Airway epithelial cell (primary cell): ENCODE measurements around the gene KRTAP10-3. TPM values are rescaled to one million over a fixed set of nuclear protein-coding genes. Genes with fewer than 3 reads are reported as not detected.

Source experiments
- total RNA-seq: library from RNA; depleted of rRNA; stranded (reverse); fragments of >200 nt; gene quantifications from 2 replicates; pipeline ENCODE4 v1.2.3, GENCODE V29; 2015

The KRTAP10-3 gene
- total RNA-seq: not detected in 2 replicates

GRCh38 chr21:44558695-44559094 is at the start of gene KRTAP10-3:
TSS of gene KRTAP10-3 (minus strand) at chr21:44558795. CDS start at chr21:44558715, 80 bp downstream.

GRCh38 chr21:44600118-44600978 is 41.8 kb upstream of the KRTAP10-3 start, which contains the start of gene KRTAP10-7:
TSS of gene KRTAP10-7 (plus strand) at chr21:44600597. CDS start at chr21:44600622, 25 bp downstream.

GRCh38 chr21:44592446-44593311 is 34.1 kb upstream of the KRTAP10-3 start, which contains the start of gene KRTAP10-6:
TSS of gene KRTAP10-6 (minus strand) at chr21:44592505. CDS start at chr21:44592484, 21 bp downstream.

GRCh38 chr21:44580231-44580821 is 21.7 kb upstream of the KRTAP10-3 start, which contains the start of gene KRTAP10-5:
TSS of gene KRTAP10-5 (minus strand) at chr21:44580604. CDS start at chr21:44580578, 26 bp downstream.

GRCh38 chr21:44573630-44574456 is 15.2 kb upstream of the KRTAP10-3 start, which contains the start of gene KRTAP10-4:
TSS of gene KRTAP10-4 (plus strand) at chr21:44573729. CDS start at chr21:44573759, 30 bp downstream.

GRCh38 chr21:44551340-44551961 is 7.1 kb downstream of the KRTAP10-3 start, which contains the start of gene KRTAP10-2:
TSS of gene KRTAP10-2 (minus strand) at chr21:44551505. CDS start at chr21:44551458, 47 bp downstream.

GRCh38 chr21:44539991-44540666 is 18.5 kb downstream of the KRTAP10-3 start, which contains the start of gene KRTAP10-1:
TSS of gene KRTAP10-1 (minus strand) at chr21:44540195. CDS start at chr21:44540150, 45 bp downstream.

Other genes with a start within 250 kb of the KRTAP10-3 start
- gene CFAP410, start 219.4 kb downstream of the KRTAP10-3 start, total RNA-seq: 8.0 and 12.0 TPM in 2 replicates
- not detected in 2 replicates for gene TRPM2, start 205.2 kb downstream of the KRTAP10-3 start, total RNA-seq
- gene LRRC3, start 103.3 kb downstream of the KRTAP10-3 start, total RNA-seq: 0.60 and 1.1 TPM in 2 replicates
- gene KRTAP10-1, start 18.6 kb downstream of the KRTAP10-3 start, total RNA-seq: not detected in 2 replicates
- gene KRTAP10-2, start 7.3 kb downstream of the KRTAP10-3 start, total RNA-seq: not detected in 2 replicates
- not detected in 2 replicates for gene KRTAP10-4, start 14.9 kb upstream of the KRTAP10-3 start, total RNA-seq
- not detected in 2 replicates for gene KRTAP10-5, start 21.8 kb upstream of the KRTAP10-3 start, total RNA-seq
- not detected in 2 replicates for gene KRTAP10-6, start 33.7 kb upstream of the KRTAP10-3 start, total RNA-seq
- gene KRTAP10-7, start 41.8 kb upstream of the KRTAP10-3 start, total RNA-seq: not detected in 2 replicates
- gene KRTAP10-8, start 53.3 kb upstream of the KRTAP10-3 start, total RNA-seq: not detected in 2 replicates
- gene KRTAP10-9, start 68.3 kb upstream of the KRTAP10-3 start, total RNA-seq: not detected in 2 replicates
- not detected in 2 replicates for gene KRTAP10-10, start 78.6 kb upstream of the KRTAP10-3 start, total RNA-seq
- gene KRTAP10-11, start 87.6 kb upstream of the KRTAP10-3 start, total RNA-seq: not detected in 2 replicates
- gene KRTAP12-4, start 95.9 kb upstream of the KRTAP10-3 start, total RNA-seq: not detected in 2 replicates
- gene KRTAP12-3, start 99.1 kb upstream of the KRTAP10-3 start, total RNA-seq: not detected in 2 replicates
- not detected in 2 replicates for gene KRTAP12-2, start 108.1 kb upstream of the KRTAP10-3 start, total RNA-seq
- gene KRTAP12-1, start 123.4 kb upstream of the KRTAP10-3 start, total RNA-seq: not detected in 2 replicates
- not detected in 2 replicates for gene KRTAP10-12, start 138.4 kb upstream of the KRTAP10-3 start, total RNA-seq
- not detected in 2 replicates for gene TSPEAR, start 152.8 kb upstream of the KRTAP10-3 start, total RNA-seq
- gene UBE2G2, start 243.0 kb upstream of the KRTAP10-3 start, total RNA-seq: 39.3 and 43.9 TPM in 2 replicates